Measurements from ENCODE around the gene PARD6B. TPM values are rescaled to one million over a fixed set of nuclear protein-coding genes. Genes with fewer than 3 reads are reported as not detected.
"Not testable (repeated sequence)": the region's sequence is repeated elsewhere in the genome, so short reads cannot be mapped to it uniquely, and the experiment has no call there.

The PARD6B gene
- total and polyA plus RNA-seq, 11 donors: 1.3 to 12.2 (median 4.2) TPM

GRCh38 chr20:50772420-50773185, 41.2 kb downstream of the PARD6B start:
- no peaks in the 10 kb centered on the region for H3K9me3 ChIP-seq
- WGBS, 4 donors: 73 to 82% (median 75%) methylated on average over 5 of the region's 5 CpGs
- H3K27me3 ChIP-seq: peaks cover 0 to 4% (median 0%) of the 10 kb centered on the region in 9 donors
- intact Hi-C loops (cut with DNase I): no loop called here
- H3K4me3 ChIP-seq: no peak overlapping the region
- ATAC-seq (no peak), DNase-seq (no peak)
- H3K4me1 ChIP-seq: no peaks in the 10 kb centered on the region
- H3K36me3 ChIP-seq: no peaks in the 10 kb centered on the region
- H3K27ac ChIP-seq: no peak overlapping the region
- TF ChIP-seq POLR2A (IDR thresholded peaks at IDR 0.05) (no peak), CTCF (IDR thresholded peaks at IDR 0.05) (no peak)

- no peak overlapping the region for H3K4me3 ChIP-seq
- WGBS, 4 donors: 77 to 87% (median 81%) methylated on average over 3 of the region's 3 CpGs
- peaks cover 0 to 4% (median 0%) of the 10 kb centered on the region in 9 donors for H3K27me3 ChIP-seq
- H3K36me3 ChIP-seq: no peaks in the 10 kb centered on the region
- DNase-seq: no peak
- H3K9me3 ChIP-seq: no peaks in the 10 kb centered on the region
- ATAC-seq: no peak
- H3K27ac ChIP-seq: no peak overlapping the region
- no peak for TF ChIP-seq POLR2A (IDR thresholded peaks at IDR 0.05)
- intact Hi-C loops (cut with DNase I): no loop called here
- H3K4me1 ChIP-seq: no peaks in the 10 kb centered on the region
Observed at GRCh38 chr20:50774515-50774914, 43.1 kb downstream of the PARD6B start.

GRCh38 chr20:50776122-50776817, 44.9 kb downstream of the PARD6B start:
- no peaks in the 10 kb centered on the region for H3K9me3 ChIP-seq
- no peak for ATAC-seq
- WGBS, 4 donors: 72 to 74% (median 73%) methylated on average over 8 of the region's 8 CpGs
- H3K4me3 ChIP-seq: no peak overlapping the region
- H3K27ac ChIP-seq: no peak overlapping the region
- no peaks in the 10 kb centered on the region for H3K36me3 ChIP-seq
- H3K4me1 ChIP-seq: no peaks in the 10 kb centered on the region
- TF ChIP-seq POLR2A (IDR thresholded peaks at IDR 0.05) (no peak), CTCF (IDR thresholded peaks at IDR 0.05) (no peak)
- intact Hi-C loops (cut with DNase I): no loop called here
- peaks cover 0 to 4% (median 0%) of the 10 kb centered on the region in 9 donors for H3K27me3 ChIP-seq
- DNase-seq: peak in 1 of 5 donors; percentile 2

GRCh38 chr20:50777373-50777772, 46.0 kb downstream of the PARD6B start:
- Histone ChIP-seq H3K27ac (no peak overlapping the region), H3K9me3 (no peaks in the 10 kb centered on the region), H3K4me3 (no peak overlapping the region), H3K4me1 (no peaks in the 10 kb centered on the region), H3K36me3 (no peaks in the 10 kb centered on the region), H3K27me3 (peaks cover 0 to 4% (median 0%) of the 10 kb centered on the region in 9 donors)
- ATAC-seq (no peak), DNase-seq (no peak)
- WGBS, 4 donors: 76 to 82% (median 79%) methylated on average over 2 of the region's 2 CpGs
- TF ChIP-seq CTCF (IDR thresholded peaks at IDR 0.05) (no peak), POLR2A (IDR thresholded peaks at IDR 0.05) (no peak)
- intact Hi-C loops (cut with DNase I): no loop called here

GRCh38 chr20:50778994-50779393, 47.6 kb downstream of the PARD6B start:
- H3K27ac ChIP-seq; intact Hi-C loops (cut with DNase I); H3K4me3 ChIP-seq; DNase-seq; H3K36me3 ChIP-seq; H3K27me3 ChIP-seq; H3K4me1 ChIP-seq; ATAC-seq; H3K9me3 ChIP-seq: not testable (repeated sequence)
- WGBS, 4 donors: 91 to 93% (median 92%) methylated on average over 8 of the region's 8 CpGs

Data from heart left ventricle (tissue), 16 donors.